Measurements from ENCODE around the gene UCN2. TPM values are rescaled to one million over a fixed set of nuclear protein-coding genes. Genes with fewer than 3 reads are reported as not detected.

UCN2 gene
- total and polyA plus RNA-seq, 2 donors (not counting 3 experiments of a cell fraction or from before 2014, with no cell fraction given) = 0.11 TPM; not detected in 1

- H3K27ac ChIP-seq (ENCODE audit: insufficient read depth, low read depth, low read length) = no peak overlapping the region
Observed at GRCh38 chr3:48594417-48595049, 31.0 kb upstream of the UCN2 start.

GRCh38 chr3:48593337-48593736 lies 29.8 kb upstream of the UCN2 start:
- Histone ChIP-seq H4K20me1 (replicated peaks; ENCODE audit: control insufficient read depth, extremely low read depth, insufficient read depth, low read length) (no peaks in the 10 kb centered on the region), H3K4me1 (ENCODE audit: control insufficient read depth, extremely low read depth, insufficient read depth, low read length) (peaks cover 6% of the 10 kb centered on the region), H3K36me3 (ENCODE audit: control insufficient read depth in 2 of 2, extremely low read depth in 1 of 2, insufficient read depth in 2 of 2, low read length in 2 of 2) (peaks cover 0 to 2% of the 10 kb centered on the region in 2 experiments), H3K27me3 (ENCODE audit: control insufficient read depth in 2 of 2, insufficient read depth in 2 of 2, low read length in 2 of 2) (peaks cover 9 to 11% of the 10 kb centered on the region in 2 experiments), H3K9me1 (replicated peaks; ENCODE audit: control insufficient read depth, extremely low read depth, insufficient read depth, low read length) (no peaks in the 10 kb centered on the region), H3K9ac (replicated peaks; ENCODE audit: extremely low read depth, insufficient read depth, low read length) (no peak overlapping the region), H3K4me2 (ENCODE audit: insufficient read depth, low read length) (no peak overlapping the region), H3K9me3 (replicated peaks; ENCODE audit: control insufficient read depth, insufficient read depth, low read length) (no peaks in the 10 kb centered on the region), H3K4me3 (replicated peaks in 1 of 3; ENCODE audit: insufficient read depth in 1 of 3, low read depth in 1 of 3, low read length in 3 of 3) (no peak overlapping the region), H3K27ac (ENCODE audit: insufficient read depth, low read depth, low read length) (no peak overlapping the region), H3K79me2 (ENCODE audit: control insufficient read depth, insufficient read depth, low read length) (no peaks in the 10 kb centered on the region), H2AFZ (ENCODE audit: low read depth, low read length) (no peak overlapping the region)
- TF ChIP-seq MYC (IDR thresholded peaks at IDR 0.05; ENCODE audit: low read depth, low read length) (no peak), FOS (IDR thresholded peaks at IDR 0.05; ENCODE audit: borderline replicate concordance, insufficient read depth, low read length) (no peak), GATA2 (IDR thresholded peaks at IDR 0.05; ENCODE audit: insufficient read depth, insufficient read length, low read depth, low read length) (no peak), JUN (IDR thresholded peaks at IDR 0.05; ENCODE audit: borderline replicate concordance, insufficient read depth, insufficient read length, low read depth) (no peak), EZH2 (IDR thresholded peaks at IDR 0.05; ENCODE audit: borderline replicate concordance, low read depth, low read length, severe bottlenecking) (no peak), POLR2A (IDR thresholded peaks at IDR 0.05; ENCODE audit: low read depth, low read length) (no peak), POLR2AphosphoS5 (IDR thresholded peaks at IDR 0.05; ENCODE audit: insufficient read depth, low read depth, low read length) (no peak)
- TF ChIP-seq, protein P1, sequence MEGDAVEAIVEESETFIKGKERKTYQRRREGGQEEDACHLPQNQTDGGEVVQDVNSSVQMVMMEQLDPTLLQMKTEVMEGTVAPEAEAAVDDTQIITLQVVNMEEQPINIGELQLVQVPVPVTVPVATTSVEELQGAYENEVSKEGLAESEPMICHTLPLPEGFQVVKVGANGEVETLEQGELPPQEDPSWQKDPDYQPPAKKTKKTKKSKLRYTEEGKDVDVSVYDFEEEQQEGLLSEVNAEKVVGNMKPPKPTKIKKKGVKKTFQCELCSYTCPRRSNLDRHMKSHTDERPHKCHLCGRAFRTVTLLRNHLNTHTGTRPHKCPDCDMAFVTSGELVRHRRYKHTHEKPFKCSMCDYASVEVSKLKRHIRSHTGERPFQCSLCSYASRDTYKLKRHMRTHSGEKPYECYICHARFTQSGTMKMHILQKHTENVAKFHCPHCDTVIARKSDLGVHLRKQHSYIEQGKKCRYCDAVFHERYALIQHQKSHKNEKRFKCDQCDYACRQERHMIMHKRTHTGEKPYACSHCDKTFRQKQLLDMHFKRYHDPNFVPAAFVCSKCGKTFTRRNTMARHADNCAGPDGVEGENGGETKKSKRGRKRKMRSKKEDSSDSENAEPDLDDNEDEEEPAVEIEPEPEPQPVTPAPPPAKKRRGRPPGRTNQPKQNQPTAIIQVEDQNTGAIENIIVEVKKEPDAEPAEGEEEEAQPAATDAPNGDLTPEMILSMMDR (IDR thresholded peaks at IDR 0.05; ENCODE audit: extremely low read depth in 1 of 2, insufficient read depth in 1 of 2, low read depth in 1 of 2, low read length in 2 of 2) = no peak
- TF ChIP-seq, protein P2, sequence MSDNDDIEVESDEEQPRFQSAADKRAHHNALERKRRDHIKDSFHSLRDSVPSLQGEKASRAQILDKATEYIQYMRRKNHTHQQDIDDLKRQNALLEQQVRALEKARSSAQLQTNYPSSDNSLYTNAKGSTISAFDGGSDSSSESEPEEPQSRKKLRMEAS (IDR thresholded peaks at IDR 0.05; ENCODE audit: insufficient read depth, insufficient read length) = no peak
- intact Hi-C loops (cut with micrococcal nuclease) (no loop called here), dilution Hi-C loops (cut with MboI; ENCODE audit: extremely low pct_ligation_motif_present, low sequenced_read_pairs) (no loop called here)
- no peak for DNase-seq (ENCODE audit: low read depth, low spot score)
- FAIRE-seq = no peak
- ChIA-PET CTCF (interaction anchor here (1.4 kb wide), 1 partner anchor 8 kb away, joined by 3 read pairs; no protein-coding TSS in a partner anchor), POLR2A (no interaction called here)
- BruUV-seq (replicated peaks) = no TSS peak

More at GRCh38 chr3:48594417-48595049, 31.0 kb upstream of the UCN2 start:
- no peak overlapping the region for H3K9ac ChIP-seq (replicated peaks; ENCODE audit: extremely low read depth, insufficient read depth, low read length)
- H3K4me3 ChIP-seq (replicated peaks in 1 of 3; ENCODE audit: insufficient read depth in 1 of 3, low read depth in 1 of 3, low read length in 3 of 3) = no peak overlapping the region
- FAIRE-seq (no peak), DNase-seq (ENCODE audit: low read depth, low spot score) (no peak)
- no peaks in the 10 kb centered on the region for H4K20me1 ChIP-seq (replicated peaks; ENCODE audit: control insufficient read depth, extremely low read depth, insufficient read depth, low read length)
- ChIA-PET POLR2A (no interaction called here), CTCF (no interaction called here)
- TF ChIP-seq POLR2A (IDR thresholded peaks at IDR 0.05; ENCODE audit: low read depth, low read length) (no peak), POLR2AphosphoS5 (IDR thresholded peaks at IDR 0.05; ENCODE audit: insufficient read depth, low read depth, low read length) (no peak), FOS (IDR thresholded peaks at IDR 0.05; ENCODE audit: borderline replicate concordance, insufficient read depth, low read length) (no peak), JUN (IDR thresholded peaks at IDR 0.05; ENCODE audit: borderline replicate concordance, insufficient read depth, insufficient read length, low read depth) (no peak)
- TF ChIP-seq, protein P1 (IDR thresholded peaks at IDR 0.05; ENCODE audit: extremely low read depth in 1 of 2, insufficient read depth in 1 of 2, low read depth in 1 of 2, low read length in 2 of 2) = no peak
- H3K4me1 ChIP-seq (ENCODE audit: control insufficient read depth, extremely low read depth, insufficient read depth, low read length) = peaks cover 6% of the 10 kb centered on the region
- H3K79me2 ChIP-seq (ENCODE audit: control insufficient read depth, insufficient read depth, low read length) = no peaks in the 10 kb centered on the region
- peaks cover 0 to 8% of the 10 kb centered on the region in 2 experiments for H3K36me3 ChIP-seq (ENCODE audit: control insufficient read depth in 2 of 2, extremely low read depth in 1 of 2, insufficient read depth in 2 of 2, low read length in 2 of 2)
- intact Hi-C loops (cut with micrococcal nuclease) (no loop called here), dilution Hi-C loops (cut with MboI; ENCODE audit: extremely low pct_ligation_motif_present, low sequenced_read_pairs) (no loop called here)
- no peaks in the 10 kb centered on the region for H3K9me3 ChIP-seq (replicated peaks; ENCODE audit: control insufficient read depth, insufficient read depth, low read length)
- no peaks in the 10 kb centered on the region for H3K9me1 ChIP-seq (replicated peaks; ENCODE audit: control insufficient read depth, extremely low read depth, insufficient read depth, low read length)
- H3K4me2 ChIP-seq (ENCODE audit: insufficient read depth, low read length) = no peak overlapping the region
- H3K27me3 ChIP-seq (ENCODE audit: control insufficient read depth in 2 of 2, insufficient read depth in 2 of 2, low read length in 2 of 2) = peaks cover 8 to 9% of the 10 kb centered on the region in 2 experiments
- no peak overlapping the region for H2AFZ ChIP-seq (ENCODE audit: low read depth, low read length)
- no TSS peak for BruUV-seq (replicated peaks)
